A204.1 (cell line): Measurements from ENCODE around the gene PGBD2.
"Not testable (repeated sequence)": the region's sequence is repeated elsewhere in the genome, so short reads cannot be mapped to it uniquely, and the experiment has no call there.

Experiments used
- FAIRE-seq: peaks from 2 replicates; lab custom pipeline; 2012; peaks lifted over from hg19 to GRCh38; lab: Jason Lieb, UNC

Gene PGBD2

GRCh38 chr1:248927283-248927682 lies 21.2 kb downstream of the PGBD2 start:
- not testable (repeated sequence) for FAIRE-seq

GRCh38 chr1:248928122-248928521 lies 22.1 kb downstream of the PGBD2 start:
- FAIRE-seq: not testable (repeated sequence)

GRCh38 chr1:248930037-248930436 lies 24.0 kb downstream of the PGBD2 start:
- FAIRE-seq: not testable (repeated sequence)

GRCh38 chr1:248938173-248938809 lies 32.3 kb downstream of the PGBD2 start:
- FAIRE-seq: not testable (repeated sequence)

- FAIRE-seq: not testable (repeated sequence)
Measured at GRCh38 chr1:248944134-248944999, 38.3 kb downstream of the PGBD2 start.

GRCh38 chr1:248945000-248945423 lies 39.0 kb downstream of the PGBD2 start:
- not testable (repeated sequence) for FAIRE-seq

GRCh38 chr1:248945453-248945852 lies 39.4 kb downstream of the PGBD2 start:
- not testable (repeated sequence) for FAIRE-seq

- FAIRE-seq: not testable (repeated sequence)
Measured at GRCh38 chr1:248945856-248946416, 39.9 kb downstream of the PGBD2 start.
